Loucy (cell line): ENCODE data around the gene ANO1.

Experiments used
- H2AFZ ChIP-seq: fragments of 200-600 bp; sonication (generic); 2 replicates; pipeline ENCODE4 v1.6.0; 2016; ENCODE audit warnings: antibody characterized with exemption, mild to moderate bottlenecking, low read length, moderate library complexity
- H3F3A ChIP-seq: fragments of 200-600 bp; 2 replicates; pipeline ENCODE4 v1.6.0; 2016; ENCODE audit warnings: antibody characterized with exemption, low read depth, mild to moderate bottlenecking
- H3K27me3 ChIP-seq: fragments of 200-600 bp; sonication (generic); 2 replicates; pipeline ENCODE4 v1.6.1; 2014; ENCODE audit warnings: low read length, mild to moderate bottlenecking; ENCODE audit not compliant: insufficient read depth, poor library complexity, severe bottlenecking
- H3K36me3 ChIP-seq: fragments of 200-600 bp; sonication (generic); 2 replicates; pipeline ENCODE4 v1.6.1; 2016; ENCODE audit warnings: low read length; ENCODE audit not compliant: insufficient read depth
- H3K4me1 ChIP-seq: fragments of 200-600 bp; sonication (generic); 2 replicates; pipeline ENCODE4 v1.5.1; 2014; ENCODE audit warnings: low read length, mild to moderate bottlenecking; ENCODE audit not compliant: insufficient read depth, poor library complexity, severe bottlenecking
- H3K4me2 ChIP-seq: fragments of 200-600 bp; sonication (generic); 2 replicates; pipeline ENCODE4 v1.6.0; 2014; ENCODE audit warnings: antibody characterized with exemption, low read length, low read depth, mild to moderate bottlenecking; ENCODE audit not compliant: poor library complexity, severe bottlenecking
- H3K4me3 ChIP-seq: fragments of 200-600 bp; sonication (generic); 2 replicates; pipeline ENCODE4 v1.5.1; 2014; ENCODE audit warnings: low read length, mild to moderate bottlenecking, mixed read lengths; ENCODE audit not compliant: poor library complexity, severe bottlenecking
- H3K79me2 ChIP-seq: fragments of 200-600 bp; sonication (generic); 2 replicates; pipeline ENCODE4 v1.6.1; 2014; ENCODE audit warnings: low read length; ENCODE audit not compliant: insufficient read depth
- H3K9ac ChIP-seq: fragments of 200-600 bp; sonication (generic); 2 replicates; pipeline ENCODE4 v1.6.0; 2014; ENCODE audit warnings: mild to moderate bottlenecking, low read depth, low read length, moderate library complexity; ENCODE audit not compliant: poor library complexity, severe bottlenecking
- H3K9me2 ChIP-seq: fragments of 200-600 bp; sonication (generic); replicated peaks from 2 replicates; pipeline ENCODE4 v1.6.1; 2016; ENCODE audit warnings: low read depth, low read length, mixed read lengths
- H3K9me3 ChIP-seq: fragments of 200-600 bp; sonication (generic); 2 replicates; pipeline ENCODE4 v1.6.1; 2014; ENCODE audit warnings: mild to moderate bottlenecking, antibody characterized with exemption, low read length, low read depth; ENCODE audit not compliant: insufficient read depth
- H4K20me1 ChIP-seq: fragments of 200-600 bp; sonication (generic); 2 replicates; pipeline ENCODE4 v1.6.0; 2014; ENCODE audit warnings: antibody characterized with exemption, low read length, mild to moderate bottlenecking; ENCODE audit not compliant: insufficient read depth, poor library complexity, severe bottlenecking
- EZH2phosphoT487 ChIP-seq: fragments of 200-600 bp; IDR thresholded peaks from 2 replicates; pipeline ENCODE4 v1.6.1; 2018; ENCODE audit warnings: antibody characterized with exemption, mild to moderate bottlenecking, moderate library complexity, borderline replicate concordance
- TF ChIP-seq, protein P1 (sequence below): fragments of 200-600 bp; sonication (generic); conservative IDR thresholded peaks from 2 replicates; pipeline ENCODE4 v1.5.1; 2014; ENCODE audit warnings: mild to moderate bottlenecking, antibody characterized with exemption, low read length

The ANO1 gene

DNA sequence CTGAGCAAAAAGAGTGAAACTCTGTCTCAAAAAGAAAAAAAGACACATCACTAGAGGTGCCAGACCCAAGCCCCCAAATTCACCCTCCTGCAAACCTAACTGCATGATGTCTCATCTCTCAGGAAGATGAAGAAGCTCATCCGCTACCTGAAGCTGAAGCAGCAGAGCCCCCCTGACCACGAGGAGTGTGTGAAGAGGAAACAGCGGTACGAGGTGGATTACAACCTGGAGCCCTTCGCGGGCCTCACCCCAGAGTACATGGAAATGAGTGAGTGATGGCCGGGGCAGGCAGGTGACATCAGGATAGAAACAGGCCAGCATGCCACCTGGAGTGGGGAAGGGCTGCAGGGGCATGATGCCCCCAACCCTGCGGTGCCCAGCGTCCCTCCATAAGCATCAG is 89.0 kb downstream of the ANO1 start:
- Histone ChIP-seq H3K9me3 (no peaks in the 10 kb centered on the region), H3K9me2 (no peaks in the 10 kb centered on the region), H3F3A (no peaks in the 10 kb centered on the region), H3K9ac (no peak overlapping the region), H3K4me1 (no peaks in the 10 kb centered on the region), H3K4me3 (no peak overlapping the region), H3K27me3 (no peaks in the 10 kb centered on the region), H3K79me2 (no peaks in the 10 kb centered on the region), H3K36me3 (no peaks in the 10 kb centered on the region), H3K4me2 (no peak overlapping the region), H4K20me1 (no peaks in the 10 kb centered on the region), H2AFZ (no peak overlapping the region)
- TF ChIP-seq, protein P1, sequence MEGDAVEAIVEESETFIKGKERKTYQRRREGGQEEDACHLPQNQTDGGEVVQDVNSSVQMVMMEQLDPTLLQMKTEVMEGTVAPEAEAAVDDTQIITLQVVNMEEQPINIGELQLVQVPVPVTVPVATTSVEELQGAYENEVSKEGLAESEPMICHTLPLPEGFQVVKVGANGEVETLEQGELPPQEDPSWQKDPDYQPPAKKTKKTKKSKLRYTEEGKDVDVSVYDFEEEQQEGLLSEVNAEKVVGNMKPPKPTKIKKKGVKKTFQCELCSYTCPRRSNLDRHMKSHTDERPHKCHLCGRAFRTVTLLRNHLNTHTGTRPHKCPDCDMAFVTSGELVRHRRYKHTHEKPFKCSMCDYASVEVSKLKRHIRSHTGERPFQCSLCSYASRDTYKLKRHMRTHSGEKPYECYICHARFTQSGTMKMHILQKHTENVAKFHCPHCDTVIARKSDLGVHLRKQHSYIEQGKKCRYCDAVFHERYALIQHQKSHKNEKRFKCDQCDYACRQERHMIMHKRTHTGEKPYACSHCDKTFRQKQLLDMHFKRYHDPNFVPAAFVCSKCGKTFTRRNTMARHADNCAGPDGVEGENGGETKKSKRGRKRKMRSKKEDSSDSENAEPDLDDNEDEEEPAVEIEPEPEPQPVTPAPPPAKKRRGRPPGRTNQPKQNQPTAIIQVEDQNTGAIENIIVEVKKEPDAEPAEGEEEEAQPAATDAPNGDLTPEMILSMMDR, result no peak
- TF ChIP-seq EZH2phosphoT487, result no peak

DNA sequence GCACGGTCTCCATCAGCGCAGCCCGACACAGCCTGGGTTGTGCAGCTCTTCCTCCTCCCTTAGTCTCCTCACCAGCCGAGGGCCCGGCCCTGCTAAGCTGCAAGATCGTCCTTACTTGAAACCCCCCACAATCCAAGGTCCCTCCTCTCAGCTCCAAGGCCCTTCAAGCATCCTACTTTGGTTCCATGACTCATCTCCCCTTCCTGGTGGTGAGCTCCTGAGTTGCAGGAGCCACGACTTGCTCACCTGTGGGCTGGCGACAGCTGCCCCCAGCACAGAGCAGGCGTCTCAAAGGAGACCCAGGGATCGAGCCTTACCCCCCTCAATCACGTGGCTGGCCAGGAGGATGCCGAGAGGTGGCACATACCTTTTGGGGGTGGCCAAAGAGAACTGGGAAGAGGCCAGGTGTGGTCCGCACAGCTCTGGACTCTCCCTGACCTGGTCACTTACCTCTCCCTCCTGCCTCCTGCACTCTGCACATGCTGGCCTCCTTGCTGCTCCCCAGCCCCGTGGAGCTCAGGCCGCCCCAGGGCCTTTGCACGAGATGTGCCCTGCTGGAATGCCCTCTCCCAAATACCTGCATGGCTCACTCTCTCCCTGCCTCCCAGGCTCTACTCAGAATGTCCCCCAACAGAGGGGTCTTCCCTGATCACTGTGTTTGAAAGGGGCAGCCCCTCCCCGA is 89.7 kb downstream of the ANO1 start:
- Histone ChIP-seq H3K4me3 (no peak overlapping the region), H3K9me3 (no peaks in the 10 kb centered on the region), H3F3A (no peaks in the 10 kb centered on the region), H3K4me2 (no peak overlapping the region), H3K27me3 (no peaks in the 10 kb centered on the region), H3K9me2 (no peaks in the 10 kb centered on the region), H4K20me1 (no peaks in the 10 kb centered on the region), H3K4me1 (no peaks in the 10 kb centered on the region), H3K9ac (no peak overlapping the region), H3K36me3 (no peaks in the 10 kb centered on the region), H2AFZ (no peak overlapping the region), H3K79me2 (no peaks in the 10 kb centered on the region)
- TF ChIP-seq, protein P1, result no peak
- TF ChIP-seq EZH2phosphoT487, result no peak

DNA sequence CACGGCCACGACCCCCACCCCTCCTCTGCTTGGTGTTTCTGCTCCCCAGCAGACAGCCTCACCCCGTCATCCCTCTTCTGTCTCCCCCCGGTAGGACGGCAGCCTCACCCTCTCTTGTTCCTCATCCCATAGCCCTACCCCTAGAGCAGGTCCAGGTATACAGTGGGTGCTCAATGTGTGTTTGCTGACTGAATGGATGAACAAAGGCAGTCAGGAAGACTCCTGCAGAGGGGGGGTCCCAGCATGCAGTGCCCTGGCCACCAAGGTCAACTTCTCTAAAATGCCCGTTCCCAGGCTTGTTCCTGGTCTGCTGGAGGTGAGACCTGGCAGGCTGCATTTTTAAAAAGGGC is 90.3 kb downstream of the ANO1 start:
- no peaks in the 10 kb centered on the region for H3K36me3 ChIP-seq
- H3K9me2 ChIP-seq, result no peaks in the 10 kb centered on the region
- no peak for TF ChIP-seq EZH2phosphoT487
- TF ChIP-seq, protein P1, result no peak
- no peaks in the 10 kb centered on the region for H4K20me1 ChIP-seq
- H3F3A ChIP-seq, result no peaks in the 10 kb centered on the region
- no peaks in the 10 kb centered on the region for H3K9me3 ChIP-seq
- H3K4me1 ChIP-seq, result no peaks in the 10 kb centered on the region
- no peaks in the 10 kb centered on the region for H3K27me3 ChIP-seq
- H3K4me3 ChIP-seq, result no peak overlapping the region
- H3K4me2 ChIP-seq, result no peak overlapping the region
- no peaks in the 10 kb centered on the region for H3K79me2 ChIP-seq
- no peak overlapping the region for H2AFZ ChIP-seq
- H3K9ac ChIP-seq, result no peak overlapping the region
